Mucosa of descending colon (tissue), 3 donors: ENCODE measurements around the gene INPP4B. TPM values are rescaled to one million over a fixed set of nuclear protein-coding genes. Genes with fewer than 3 reads are reported as not detected.

Source experiments
- ATAC-seq: fragments of 200-7000 bp; cut with Tn5 transposase; one replicate; pipeline ENCODE4 v1.9.1; 2020; ENCODE audit warnings: mild to moderate bottlenecking, moderate library complexity
- DNase-seq, 3 donors: peaks; one replicate each; pipeline ENCODE4 v3.0.0-alpha.2; 2020
- H3K36me3 ChIP-seq: fragments of 200-600 bp; one replicate; pipeline ENCODE4 v1.8.0; 2021; ENCODE audit warnings: low read depth, mild to moderate bottlenecking
- H3K4me1 ChIP-seq: fragments of 200-600 bp; one replicate; pipeline ENCODE4 v1.8.0; 2021; ENCODE audit warnings: low read depth, mild to moderate bottlenecking
- H3K4me3 ChIP-seq: fragments of 200-600 bp; one replicate; pipeline ENCODE4 v1.8.0; 2021; ENCODE audit warnings: mild to moderate bottlenecking
- H3K9me3 ChIP-seq: fragments of 200-600 bp; one replicate; pipeline ENCODE4 v1.8.0; 2021; ENCODE audit warnings: mild to moderate bottlenecking
- intact Hi-C, 2 donors: fragments of 100-400 bp; cut with DNase I in 1 of 2; cut with micrococcal nuclease in 1 of 2; formaldehyde crosslinking; loops; one replicate each; pipeline versions ENCODE4 v1.11.0 to v1.11.1; 2022; cut with DNase I, micrococcal nuclease
- total RNA-seq, 3 donors: library from RNA; stranded (reverse); fragmentation: NEBNext Ultra II Directional in 2 of 3; extraction: Animal tissue kit (Norgen Biotek cat#: 25700) in 2 of 3; gene quantifications; one replicate each; pipeline versions ENCODE4 v1.2.1 to v1.2.4, GENCODE V29; 2021 to 2023
- TF ChIP-seq, protein P1 (sequence below): fragments of 200-600 bp; IDR thresholded peaks from one replicate; pipeline ENCODE4 v1.8.0; 2022; ENCODE audit warnings: antibody characterized with exemption, mild to moderate bottlenecking
- donor health status: DM: no; HTN: no; CAD: no; lungs with moderate emphysema.
- donor health status: DM: no; HTN: no; CAD: no.
- donor health status: DM: no; HTN: yes; CAD: no.

The INPP4B gene
- total RNA-seq, 3 donors from 2014 or later, result 22.2 to 27.3 (median 24.1) TPM

GRCh38 chr4:142130666-142131065, 715.4 kb downstream of the INPP4B start:
- TF ChIP-seq, protein P1, sequence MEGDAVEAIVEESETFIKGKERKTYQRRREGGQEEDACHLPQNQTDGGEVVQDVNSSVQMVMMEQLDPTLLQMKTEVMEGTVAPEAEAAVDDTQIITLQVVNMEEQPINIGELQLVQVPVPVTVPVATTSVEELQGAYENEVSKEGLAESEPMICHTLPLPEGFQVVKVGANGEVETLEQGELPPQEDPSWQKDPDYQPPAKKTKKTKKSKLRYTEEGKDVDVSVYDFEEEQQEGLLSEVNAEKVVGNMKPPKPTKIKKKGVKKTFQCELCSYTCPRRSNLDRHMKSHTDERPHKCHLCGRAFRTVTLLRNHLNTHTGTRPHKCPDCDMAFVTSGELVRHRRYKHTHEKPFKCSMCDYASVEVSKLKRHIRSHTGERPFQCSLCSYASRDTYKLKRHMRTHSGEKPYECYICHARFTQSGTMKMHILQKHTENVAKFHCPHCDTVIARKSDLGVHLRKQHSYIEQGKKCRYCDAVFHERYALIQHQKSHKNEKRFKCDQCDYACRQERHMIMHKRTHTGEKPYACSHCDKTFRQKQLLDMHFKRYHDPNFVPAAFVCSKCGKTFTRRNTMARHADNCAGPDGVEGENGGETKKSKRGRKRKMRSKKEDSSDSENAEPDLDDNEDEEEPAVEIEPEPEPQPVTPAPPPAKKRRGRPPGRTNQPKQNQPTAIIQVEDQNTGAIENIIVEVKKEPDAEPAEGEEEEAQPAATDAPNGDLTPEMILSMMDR, result no peak
- Histone ChIP-seq H3K4me3 (no peak overlapping the region), H3K36me3 (no peaks in the 10 kb centered on the region), H3K4me1 (peaks cover 15% of the 10 kb centered on the region), H3K9me3 (no peaks in the 10 kb centered on the region)
- peak; percentile 91 for ATAC-seq
- DNase-seq, result peak in 1 of 3 donors; percentile 14
- intact Hi-C loops, result no loop called here

DNA sequence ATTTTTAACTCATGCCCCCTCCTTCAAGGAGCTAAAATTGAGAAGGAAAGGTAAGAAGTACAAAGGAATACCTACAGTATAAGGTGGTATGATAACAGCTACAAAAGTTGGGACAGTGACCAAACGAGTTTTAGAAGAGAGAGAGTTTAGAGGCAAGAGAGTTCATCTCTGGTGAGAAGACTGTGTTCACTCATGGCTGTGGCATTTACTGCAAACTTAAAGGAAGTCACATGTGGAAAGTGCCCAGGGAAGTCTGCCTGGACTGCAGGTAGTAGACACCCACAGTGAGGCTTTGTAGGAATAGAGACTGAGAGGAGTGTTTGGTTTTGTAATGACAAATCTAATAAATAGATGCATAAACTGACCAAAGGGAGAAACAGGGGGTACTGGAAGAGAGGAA, 716.2 kb downstream of the INPP4B start:
- no peaks in the 10 kb centered on the region for H3K9me3 ChIP-seq
- H3K36me3 ChIP-seq, result no peaks in the 10 kb centered on the region
- no peak overlapping the region for H3K4me3 ChIP-seq
- ATAC-seq (peak; percentile 42), DNase-seq (no peak)
- peaks cover 15% of the 10 kb centered on the region for H3K4me1 ChIP-seq
- intact Hi-C loops, result loop anchor here (2.0 to 10.0 kb wide), 3 partner anchors 585 to 715 kb away; partner anchors contain the start of gene INPP4B (in 1 of the 2)
- TF ChIP-seq, protein P1, result no peak

- no peaks in the 10 kb centered on the region for H3K9me3 ChIP-seq
- ATAC-seq, result no peak
- H3K4me1 ChIP-seq, result peaks cover 15% of the 10 kb centered on the region
- H3K36me3 ChIP-seq, result no peaks in the 10 kb centered on the region
- no peak for DNase-seq
- TF ChIP-seq, protein P1, result no peak
- intact Hi-C loops, result loop anchor here (2.0 to 10.0 kb wide), 3 partner anchors 585 to 715 kb away; partner anchors contain the start of gene INPP4B (in 1 of the 2)
- H3K4me3 ChIP-seq, result no peak overlapping the region
Observed at GRCh38 chr4:142129473-142129872, 716.6 kb downstream of the INPP4B start.

DNA sequence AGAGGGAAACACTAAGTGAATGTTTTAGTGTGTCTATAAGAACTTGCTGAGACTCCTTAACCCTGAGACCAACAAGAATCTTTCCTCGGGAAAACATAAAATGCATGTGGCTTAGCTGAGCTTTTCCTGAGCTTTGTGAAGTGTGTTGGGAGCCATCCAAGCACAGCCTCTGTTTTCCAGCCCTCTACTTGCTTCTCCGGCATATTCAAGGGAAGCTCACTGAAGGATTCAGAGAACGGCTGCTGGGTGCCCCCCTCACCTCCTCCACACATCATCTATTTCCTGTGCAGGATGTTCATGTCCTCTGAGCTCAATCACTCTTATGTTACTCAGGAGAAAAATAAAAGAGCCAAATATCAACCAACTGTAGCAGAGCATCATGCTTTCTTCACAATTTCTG, 717.6 kb downstream of the INPP4B start:
- TF ChIP-seq, protein P1, result no peak
- H3K4me3 ChIP-seq, result no peak overlapping the region
- H3K9me3 ChIP-seq, result no peaks in the 10 kb centered on the region
- peaks cover 15% of the 10 kb centered on the region for H3K4me1 ChIP-seq
- no peaks in the 10 kb centered on the region for H3K36me3 ChIP-seq
- intact Hi-C loops, result loop anchor here (2.0 to 10.0 kb wide), 3 partner anchors 586 to 716 kb away; partner anchors contain the start of gene INPP4B (in 1 of the 2)
- ATAC-seq (no peak), DNase-seq (no peak)

GRCh38 chr4:142126890-142127497, 719.1 kb downstream of the INPP4B start:
- ATAC-seq (peak; percentile 64), DNase-seq (peak in 1 of 3 donors; percentile 86)
- intact Hi-C loops, result loop anchor here (10.0 kb wide), 2 partner anchors 588 to 718 kb away; partner anchors contain the start of gene INPP4B (in 1 of the 2)

More at GRCh38 chr4:142126890-142127497, 719.1 kb downstream of the INPP4B start:
- Histone ChIP-seq H3K4me1 (peaks cover 15% of the 10 kb centered on the region), H3K9me3 (no peaks in the 10 kb centered on the region), H3K36me3 (no peaks in the 10 kb centered on the region), H3K4me3 (no peak overlapping the region)
- TF ChIP-seq, protein P1, result peak; percentile 60
